Pulmonary artery endothelial cell (primary cell): Measurements from ENCODE around the gene PTPN13. TPM values are rescaled to one million over a fixed set of nuclear protein-coding genes. Genes with fewer than 3 reads are reported as not detected.

Experiments
- DNase-seq: peaks from one replicate; pipeline ENCODE4 v3.0.0-alpha.2; 2011; ENCODE audit warnings: low read depth, low spot score
- total RNA-seq: library from RNA; depleted of rRNA; stranded (reverse); fragments of >200 nt; gene quantifications from 2 replicates; pipeline ENCODE4 v1.2.3, GENCODE V29; 2014

The PTPN13 gene
- total RNA-seq, 1 donor from 2014 or later, result 6.3 TPM

DNA sequence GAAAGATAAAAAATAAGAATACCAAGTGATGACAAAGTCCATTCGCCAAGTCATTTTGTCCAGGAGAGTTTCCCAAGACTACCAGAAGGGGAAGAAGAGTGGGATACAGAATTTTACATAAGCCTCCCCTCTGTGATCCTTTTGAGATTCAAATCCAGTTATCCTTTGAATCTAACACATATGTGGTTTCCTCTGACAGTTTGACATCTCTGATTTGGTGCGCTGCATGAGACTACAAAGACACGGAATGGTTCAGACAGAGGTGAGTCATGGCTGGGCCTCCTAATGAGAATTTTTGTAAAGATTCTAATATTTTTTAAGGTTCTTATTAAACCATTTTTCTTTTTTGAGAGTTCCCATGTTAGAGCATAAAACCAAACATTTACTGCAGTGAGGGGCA is 216.7 kb downstream of the PTPN13 start:
- no peak for DNase-seq

DNA sequence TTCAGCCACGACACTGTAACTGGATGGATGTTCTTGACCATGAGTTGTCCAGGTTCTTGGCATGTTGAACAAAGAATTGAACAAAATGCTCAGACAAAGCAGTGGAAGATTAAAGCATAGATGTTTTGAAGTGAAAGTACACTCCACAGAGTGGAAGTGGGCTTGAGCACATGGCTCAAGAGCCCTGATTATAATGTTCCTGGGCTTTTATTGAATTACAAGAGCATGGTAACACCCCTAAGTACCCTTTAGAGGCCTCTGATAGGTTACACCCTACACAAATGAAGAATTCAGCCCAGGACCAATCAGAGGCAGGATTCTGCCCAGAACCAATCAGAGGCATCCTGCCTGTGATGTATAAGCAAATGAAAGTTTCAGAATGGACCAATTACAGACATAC is 221.5 kb downstream of the PTPN13 start:
- no peak for DNase-seq

DNA sequence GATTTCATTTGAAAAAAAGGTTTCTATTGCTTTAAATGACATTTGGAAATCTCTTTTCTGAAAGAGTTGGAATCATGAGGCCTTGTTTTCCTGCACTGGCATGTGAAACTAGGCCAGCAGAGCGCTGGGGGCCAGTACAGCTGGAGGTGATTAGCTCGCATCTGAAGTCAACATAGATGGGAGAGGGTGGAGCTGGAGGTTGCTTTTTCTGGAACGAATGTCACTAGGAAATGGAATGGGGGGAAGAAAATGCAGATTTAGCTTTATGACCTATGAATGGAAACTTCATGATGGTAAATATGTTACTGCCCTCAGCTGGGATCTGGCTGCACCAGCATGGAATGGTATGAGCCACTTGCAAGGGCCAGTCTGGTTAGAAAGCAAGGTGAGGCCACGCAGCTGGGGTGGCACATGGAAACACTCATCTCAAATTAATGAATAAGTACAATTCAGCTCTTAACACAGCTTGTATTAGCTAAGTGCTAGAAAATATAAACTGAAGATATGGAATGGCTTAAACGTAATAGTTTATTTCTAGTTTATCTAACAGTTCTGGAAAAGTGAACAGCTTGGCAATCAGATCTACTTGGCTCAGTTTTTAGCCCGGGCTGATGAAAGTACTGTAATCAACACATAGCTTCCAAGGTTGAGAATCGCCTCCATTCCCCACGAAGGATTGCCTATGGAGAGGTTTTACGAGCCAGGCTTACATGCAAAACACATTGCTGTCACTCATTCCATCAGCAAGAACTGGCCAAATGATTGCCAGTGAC is 222.6 kb downstream of the PTPN13 start:
- DNase-seq, result no peak

DNA sequence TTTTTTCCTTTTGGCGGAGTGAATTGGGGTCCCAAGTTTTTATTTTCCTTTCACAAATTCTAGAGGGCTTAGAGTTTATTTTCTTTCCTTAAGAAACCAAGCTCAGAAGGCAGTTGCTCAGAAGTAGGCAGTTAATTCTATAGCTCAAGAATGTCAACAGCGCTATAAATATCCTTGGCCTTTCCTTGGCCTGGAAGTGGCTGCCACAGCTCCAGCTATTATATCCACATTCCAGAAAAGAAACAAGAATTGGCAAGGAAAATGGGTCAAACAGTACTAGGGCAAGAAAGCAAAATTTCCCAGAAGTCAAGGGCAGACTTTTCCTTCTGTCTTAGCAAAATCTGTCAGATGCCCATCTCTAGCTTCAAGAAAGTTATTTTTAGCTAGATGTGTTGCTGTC is 224.1 kb downstream of the PTPN13 start:
- peak; percentile 1 for DNase-seq

GRCh38 chr4:86818841-86819240 is 224.7 kb downstream of the PTPN13 start:
- no peak for DNase-seq

DNA sequence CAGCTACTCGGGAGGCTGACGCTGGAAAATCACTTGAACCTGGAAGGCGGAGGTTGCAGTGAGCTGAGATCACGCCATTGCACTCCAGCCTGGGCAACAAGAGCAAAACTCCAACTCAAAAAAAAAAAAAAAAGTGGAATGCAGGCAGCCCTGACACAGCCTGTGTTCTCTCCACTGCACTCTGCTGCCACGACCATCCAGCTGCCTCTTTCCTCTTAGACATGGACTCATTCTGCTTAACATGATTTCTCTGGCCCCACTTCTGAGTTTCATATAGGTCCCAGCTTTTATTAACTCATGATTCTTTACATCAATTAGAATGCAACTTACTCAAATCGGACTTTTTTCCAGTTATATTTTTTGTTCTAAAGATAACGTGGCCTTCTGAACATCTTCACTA is 225.4 kb downstream of the PTPN13 start:
- DNase-seq, result no peak

DNA sequence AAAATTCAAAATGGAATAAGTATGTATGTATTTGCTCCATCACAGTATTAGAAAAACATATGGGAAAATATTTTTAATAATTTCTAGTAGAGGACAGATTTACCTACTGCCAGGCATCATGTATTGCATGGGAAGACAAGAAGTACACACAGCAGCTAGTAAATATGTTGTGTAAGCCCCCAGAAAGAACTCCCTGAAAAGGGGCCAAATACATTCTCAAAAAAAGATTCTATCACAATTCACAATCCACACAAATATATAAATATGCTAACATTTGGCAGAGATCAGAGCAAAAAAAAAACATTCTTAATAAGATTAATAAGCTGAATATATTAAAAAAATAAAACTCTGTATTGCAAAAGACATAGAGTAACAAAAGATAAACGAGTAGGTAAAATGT is 227.0 kb downstream of the PTPN13 start:
- no peak for DNase-seq

- no peak for DNase-seq
Observed at GRCh38 chr4:86822136-86822535, 228.0 kb downstream of the PTPN13 start.

DNA sequence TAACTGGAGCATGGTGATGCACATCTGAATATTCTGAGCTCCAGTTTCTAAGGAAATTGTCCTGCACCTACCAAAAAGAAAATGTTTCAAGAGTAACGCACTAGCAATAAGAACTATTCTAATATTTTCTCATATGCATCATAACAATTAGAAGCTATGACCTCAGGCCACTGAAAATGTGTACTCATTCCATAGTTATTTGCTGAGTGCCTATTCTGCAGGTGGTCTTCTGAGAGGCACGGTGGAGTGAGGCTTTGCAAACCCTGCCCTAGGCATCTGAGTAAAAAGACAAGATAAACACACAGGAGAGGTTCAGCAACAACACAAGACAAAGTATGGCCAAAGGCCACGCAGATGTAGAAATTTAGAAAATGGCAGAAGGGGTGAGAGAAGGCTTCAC is 231.4 kb downstream of the PTPN13 start:
- no peak for DNase-seq

GRCh38 chr4:86831262-86832130 is 237.4 kb downstream of the PTPN13 start:
- DNase-seq, result no peak

DNA sequence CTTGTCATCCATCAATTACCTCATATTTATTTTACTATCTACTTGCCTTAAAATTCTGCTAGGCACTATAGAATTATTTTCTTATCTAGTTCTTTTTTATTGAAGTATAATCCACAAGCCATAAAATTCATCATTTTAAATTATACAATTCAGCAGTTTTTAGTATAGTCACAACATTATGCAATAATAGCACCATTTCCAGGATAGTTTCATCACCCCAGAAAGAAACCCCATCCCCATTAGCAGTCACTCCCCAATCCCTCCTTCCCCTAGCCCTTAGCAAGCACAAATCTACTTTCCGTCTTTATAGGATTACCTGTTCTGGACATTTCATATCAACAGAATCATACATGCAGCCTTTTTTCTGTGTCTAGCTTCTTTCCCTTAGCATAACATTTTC is 239.5 kb downstream of the PTPN13 start:
- DNase-seq, result no peak

DNA sequence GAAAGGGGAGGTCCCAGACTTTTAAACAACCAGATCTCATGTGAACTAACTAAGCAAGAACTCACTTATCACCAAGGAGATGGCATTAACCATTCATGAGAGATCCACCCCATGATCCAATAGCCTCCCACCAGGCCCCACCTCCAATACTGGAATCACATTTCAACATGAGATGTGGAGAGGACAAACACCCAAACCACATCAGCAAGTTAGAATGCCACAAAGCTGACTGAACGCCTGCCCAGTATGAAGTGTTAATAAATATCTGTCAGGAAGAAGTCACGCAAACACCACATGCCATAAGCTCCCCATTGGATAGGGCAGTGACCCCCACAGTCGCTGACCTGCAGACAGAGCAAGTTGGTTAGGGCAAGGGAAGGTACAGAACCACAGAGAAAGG is 240.8 kb downstream of the PTPN13 start:
- no peak for DNase-seq

DNA sequence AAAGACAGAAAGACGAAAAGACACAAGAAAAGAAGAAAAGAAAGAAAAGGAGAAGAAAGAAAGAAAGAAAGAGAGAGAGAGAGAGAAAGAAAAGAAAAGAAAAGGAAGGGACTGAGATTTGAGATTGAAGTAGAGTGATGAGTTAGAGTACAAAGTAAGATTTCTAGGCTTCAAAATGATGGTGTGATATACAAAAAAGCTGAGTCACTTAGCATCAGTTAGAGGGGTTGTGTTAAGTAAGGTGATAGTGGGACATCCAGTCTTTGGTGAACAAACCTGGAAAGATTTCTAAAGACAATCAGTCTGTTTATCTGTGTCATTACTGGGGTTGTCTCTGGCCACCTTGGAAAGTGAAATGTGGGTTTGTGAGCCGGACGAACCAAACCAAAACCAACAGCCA is 241.6 kb downstream of the PTPN13 start:
- no peak for DNase-seq

- no peak for DNase-seq
Observed at GRCh38 chr4:86837691-86838503, 243.8 kb downstream of the PTPN13 start.

DNA sequence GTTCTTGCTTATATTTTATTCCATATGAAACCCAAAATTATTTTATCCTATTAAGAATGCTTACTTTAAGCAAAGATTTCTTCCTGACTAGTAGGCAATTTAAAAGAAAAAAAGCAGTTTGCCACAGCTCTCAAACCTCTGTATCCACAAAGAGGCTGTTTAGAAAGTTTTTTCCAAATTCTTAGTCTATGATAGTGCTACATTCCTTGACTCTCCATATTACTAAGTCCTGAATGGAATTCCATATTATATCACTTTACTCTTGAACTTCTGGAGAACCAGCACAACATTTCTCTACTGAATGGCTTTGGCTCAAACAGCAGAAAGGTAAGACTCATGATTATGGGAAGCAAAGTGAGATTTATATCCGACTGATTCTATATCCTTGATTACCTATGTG is 246.7 kb downstream of the PTPN13 start:
- DNase-seq, result no peak

- DNase-seq, result no peak
Observed at GRCh38 chr4:86841309-86841708, 247.2 kb downstream of the PTPN13 start.

DNA sequence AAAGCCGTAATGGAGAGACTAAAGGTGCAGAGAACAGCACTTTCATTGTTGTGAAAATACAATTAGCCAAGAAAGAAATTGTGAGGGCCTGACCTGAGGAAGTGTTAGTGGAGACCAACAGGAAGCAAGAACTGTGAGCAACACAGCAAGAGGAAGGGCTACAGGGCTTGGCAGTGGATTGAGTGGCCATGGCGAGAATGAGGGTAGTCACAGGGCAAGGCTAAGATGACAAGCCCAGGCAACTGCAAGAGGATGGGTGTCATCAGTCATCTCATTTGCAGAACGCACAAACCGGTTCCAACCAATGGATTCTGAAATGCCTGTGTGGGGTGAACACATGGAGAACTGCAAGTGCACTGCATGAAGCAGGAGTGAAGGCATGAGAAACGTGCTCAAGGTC is 251.5 kb downstream of the PTPN13 start:
- DNase-seq, result peak; percentile 57

DNA sequence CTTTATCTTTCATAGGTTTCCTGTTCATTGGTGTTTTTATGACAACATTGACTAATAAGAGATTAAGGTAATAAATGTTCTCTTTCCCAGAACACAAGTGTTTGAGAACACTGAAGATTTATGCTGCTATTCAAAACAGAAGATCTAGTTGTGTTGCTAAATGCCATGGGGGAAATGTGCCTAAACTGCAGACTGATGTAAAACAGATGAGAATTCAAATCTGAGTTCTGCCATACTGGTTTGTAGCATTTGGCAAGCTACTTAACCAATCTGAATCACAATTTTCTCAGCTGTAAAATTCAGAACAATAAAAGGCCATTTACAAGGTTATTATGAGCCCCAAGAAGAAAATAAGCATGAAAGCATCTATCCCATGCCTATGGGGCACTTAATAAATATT is 252.8 kb downstream of the PTPN13 start:
- no peak for DNase-seq

DNA sequence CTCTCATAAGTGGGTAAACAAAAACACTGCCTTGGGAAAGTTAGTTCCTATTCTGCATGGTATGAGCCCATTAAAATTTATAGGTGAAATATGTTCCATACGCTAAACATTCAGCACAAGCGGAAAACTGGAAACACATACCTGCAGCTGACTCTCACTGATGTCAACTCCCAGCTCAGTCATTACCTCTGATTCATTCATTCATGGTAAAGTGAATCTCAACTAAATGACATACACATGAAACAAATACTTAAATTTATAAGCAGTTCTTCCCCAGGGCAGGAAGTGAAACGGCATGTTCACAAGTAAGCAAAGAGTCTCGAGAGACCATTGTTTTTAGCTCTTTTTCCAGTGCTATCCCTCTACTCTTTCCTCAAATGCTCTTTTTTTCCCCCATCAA is 253.5 kb downstream of the PTPN13 start:
- DNase-seq, result no peak

DNA sequence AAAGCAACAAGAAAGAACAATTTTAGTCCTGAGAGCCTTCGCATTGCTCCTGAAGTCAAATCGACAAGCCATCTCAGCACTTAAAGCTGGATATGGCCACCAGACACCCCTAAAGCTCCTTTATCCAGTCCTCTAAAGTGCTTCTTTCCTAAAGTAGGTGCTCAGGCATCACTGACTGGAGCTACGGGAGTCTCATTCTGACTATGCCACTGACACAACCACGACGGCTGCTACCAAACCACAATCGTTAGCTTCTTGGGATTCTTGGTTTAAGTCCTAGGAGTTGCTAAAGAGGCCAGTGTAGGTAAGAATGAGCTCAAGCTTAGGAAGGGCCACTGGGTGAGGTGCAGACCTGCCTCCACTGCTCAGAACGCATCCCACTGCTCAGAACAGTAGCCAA is 254.0 kb downstream of the PTPN13 start:
- DNase-seq, result no peak

- no peak for DNase-seq
Observed at GRCh38 chr4:86848732-86849619, 254.9 kb downstream of the PTPN13 start, which contains the start of gene SLC10A6. Gene SLC10A6 (minus strand): TSS chr4:86849384. CDS start chr4:86849115, 269 bp downstream.
